ENCODE results near the gene DMRTC2. TPM values are rescaled to one million over a fixed set of nuclear protein-coding genes. Genes with fewer than 3 reads are reported as not detected.

Gene DMRTC2
- polyA plus RNA-seq, 1 donor (not counting 4 experiments of a cell fraction or from before 2014, with no cell fraction given), result not detected

DNA sequence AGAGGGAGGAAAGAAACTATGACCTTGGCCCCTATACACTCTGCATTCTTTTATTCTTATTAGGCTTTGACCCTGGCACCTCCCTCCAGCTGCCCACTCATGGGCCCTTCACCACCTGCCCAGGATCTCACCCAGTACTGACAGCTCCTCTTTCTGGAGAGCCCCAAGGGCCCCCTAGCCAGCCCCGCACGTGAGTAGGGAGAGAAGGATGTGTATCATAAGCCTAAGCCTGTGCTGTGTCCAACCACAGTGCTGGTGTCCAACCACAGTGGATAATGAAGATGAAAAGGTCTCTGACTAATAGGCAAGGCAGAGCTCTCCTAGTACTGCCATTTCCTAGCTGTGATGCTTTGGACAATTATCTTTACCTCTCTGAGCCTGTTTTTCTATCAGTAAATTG lies 4.2 kb downstream of the DMRTC2 start:
- Histone ChIP-seq H3K27me3 (ENCODE audit: control insufficient read depth, extremely low read depth, insufficient read depth, low read length) (peaks cover 19% of the 10 kb centered on the region), H3K4me3 (ENCODE audit: control insufficient read depth in 2 of 3, extremely low read depth in 1 of 3, insufficient read depth in 2 of 3, low read depth in 1 of 3, low read length in 3 of 3) (no peak overlapping the region), H3K9me1 (ENCODE audit: control insufficient read depth, extremely low read depth, insufficient read depth, low read length) (no peaks in the 10 kb centered on the region), H2AFZ (ENCODE audit: control insufficient read depth, low read length) (no peak overlapping the region), H3K27ac (ENCODE audit: control insufficient read depth, insufficient read depth, low read length) (no peak overlapping the region), H3K36me3 (ENCODE audit: control insufficient read depth in 2 of 2, extremely low read depth in 1 of 2, insufficient read depth in 2 of 2, low read length in 2 of 2) (no peaks in the 10 kb centered on the region), H3K9me3 (ENCODE audit: control insufficient read depth, low read depth, low read length) (no peaks in the 10 kb centered on the region), H4K20me1 (ENCODE audit: control insufficient read depth, extremely low read depth, insufficient read depth, low read length) (no peaks in the 10 kb centered on the region), H3K9ac (ENCODE audit: control insufficient read depth, extremely low read depth, insufficient read depth, low read length) (no peak overlapping the region), H3K79me2 (ENCODE audit: control insufficient read depth, insufficient read depth, low read length) (no peaks in the 10 kb centered on the region), H3K4me1 (ENCODE audit: control insufficient read depth, extremely low read depth, insufficient read depth, low read length) (no peaks in the 10 kb centered on the region), H3K4me2 (ENCODE audit: control insufficient read depth, extremely low read depth, insufficient read depth, low read depth, low read length) (no peak overlapping the region)
- DNase-seq (ENCODE audit: low read depth, low spot score) (no peak), FAIRE-seq (no peak)
- dilution Hi-C loops (cut with MboI; ENCODE audit: extremely low pct_ligation_motif_present, low sequenced_read_pairs), result no loop called here
- TF ChIP-seq EZH2 (IDR thresholded peaks at IDR 0.05; ENCODE audit: low read length), result no peak
- TF ChIP-seq, protein P1, sequence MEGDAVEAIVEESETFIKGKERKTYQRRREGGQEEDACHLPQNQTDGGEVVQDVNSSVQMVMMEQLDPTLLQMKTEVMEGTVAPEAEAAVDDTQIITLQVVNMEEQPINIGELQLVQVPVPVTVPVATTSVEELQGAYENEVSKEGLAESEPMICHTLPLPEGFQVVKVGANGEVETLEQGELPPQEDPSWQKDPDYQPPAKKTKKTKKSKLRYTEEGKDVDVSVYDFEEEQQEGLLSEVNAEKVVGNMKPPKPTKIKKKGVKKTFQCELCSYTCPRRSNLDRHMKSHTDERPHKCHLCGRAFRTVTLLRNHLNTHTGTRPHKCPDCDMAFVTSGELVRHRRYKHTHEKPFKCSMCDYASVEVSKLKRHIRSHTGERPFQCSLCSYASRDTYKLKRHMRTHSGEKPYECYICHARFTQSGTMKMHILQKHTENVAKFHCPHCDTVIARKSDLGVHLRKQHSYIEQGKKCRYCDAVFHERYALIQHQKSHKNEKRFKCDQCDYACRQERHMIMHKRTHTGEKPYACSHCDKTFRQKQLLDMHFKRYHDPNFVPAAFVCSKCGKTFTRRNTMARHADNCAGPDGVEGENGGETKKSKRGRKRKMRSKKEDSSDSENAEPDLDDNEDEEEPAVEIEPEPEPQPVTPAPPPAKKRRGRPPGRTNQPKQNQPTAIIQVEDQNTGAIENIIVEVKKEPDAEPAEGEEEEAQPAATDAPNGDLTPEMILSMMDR (optimal IDR thresholded peaks at IDR 0.05 in 1 of 3, IDR thresholded peaks at IDR 0.05 in 1 of 3, conservative IDR thresholded peaks at IDR 0.05 in 1 of 3; ENCODE audit: extremely low read depth in 1 of 3, insufficient read depth in 2 of 3, low read length in 3 of 3), result no peak

DNA sequence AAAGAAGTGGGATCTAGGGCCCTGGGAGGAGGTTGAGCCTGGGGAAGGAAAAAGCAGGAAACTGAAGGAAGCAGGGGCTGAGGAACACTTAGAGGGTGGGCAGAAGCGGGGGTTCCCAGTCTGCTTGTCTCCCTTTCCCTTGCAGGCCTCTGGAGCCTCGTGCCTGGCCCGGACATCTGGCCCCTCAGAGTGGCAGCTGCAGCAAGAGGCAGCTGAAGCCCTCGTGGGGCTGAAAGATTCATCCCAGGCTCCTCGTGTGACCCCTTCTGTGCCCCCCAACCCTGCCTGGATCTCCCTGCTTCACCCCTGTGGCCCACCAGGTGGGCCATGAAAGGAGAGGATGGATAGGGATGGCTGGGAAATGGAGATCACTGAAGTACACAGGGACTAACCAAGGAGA lies 5.5 kb downstream of the DMRTC2 start:
- DNase-seq (ENCODE audit: low read depth, low spot score) (no peak), FAIRE-seq (no peak)
- Histone ChIP-seq H3K9me1 (ENCODE audit: control insufficient read depth, extremely low read depth, insufficient read depth, low read length) (no peaks in the 10 kb centered on the region), H3K4me2 (ENCODE audit: control insufficient read depth, extremely low read depth, insufficient read depth, low read depth, low read length) (no peak overlapping the region), H3K36me3 (ENCODE audit: control insufficient read depth in 2 of 2, extremely low read depth in 1 of 2, insufficient read depth in 2 of 2, low read length in 2 of 2) (no peaks in the 10 kb centered on the region), H3K9ac (ENCODE audit: control insufficient read depth, extremely low read depth, insufficient read depth, low read length) (no peak overlapping the region), H3K4me1 (ENCODE audit: control insufficient read depth, extremely low read depth, insufficient read depth, low read length) (no peaks in the 10 kb centered on the region), H3K27ac (ENCODE audit: control insufficient read depth, insufficient read depth, low read length) (no peak overlapping the region), H3K9me3 (ENCODE audit: control insufficient read depth, low read depth, low read length) (no peaks in the 10 kb centered on the region), H3K4me3 (ENCODE audit: control insufficient read depth in 2 of 3, extremely low read depth in 1 of 3, insufficient read depth in 2 of 3, low read depth in 1 of 3, low read length in 3 of 3) (no peak overlapping the region), H3K79me2 (ENCODE audit: control insufficient read depth, insufficient read depth, low read length) (no peaks in the 10 kb centered on the region), H2AFZ (ENCODE audit: control insufficient read depth, low read length) (no peak overlapping the region), H3K27me3 (ENCODE audit: control insufficient read depth, extremely low read depth, insufficient read depth, low read length) (peaks cover 24% of the 10 kb centered on the region), H4K20me1 (ENCODE audit: control insufficient read depth, extremely low read depth, insufficient read depth, low read length) (no peaks in the 10 kb centered on the region)
- TF ChIP-seq, protein P1 (optimal IDR thresholded peaks at IDR 0.05 in 1 of 3, IDR thresholded peaks at IDR 0.05 in 1 of 3, conservative IDR thresholded peaks at IDR 0.05 in 1 of 3; ENCODE audit: extremely low read depth in 1 of 3, insufficient read depth in 2 of 3, low read length in 3 of 3), result no peak
- TF ChIP-seq EZH2 (IDR thresholded peaks at IDR 0.05; ENCODE audit: low read length), result no peak
- dilution Hi-C loops (cut with MboI; ENCODE audit: extremely low pct_ligation_motif_present, low sequenced_read_pairs), result no loop called here

All from keratinocyte (primary cell).